GM23248 (cell line): ENCODE data around the gene EXOSC5. TPM values are rescaled to one million over a fixed set of nuclear protein-coding genes. Genes with fewer than 3 reads are reported as not detected.
"Not testable (repeated sequence)": the region's sequence is repeated elsewhere in the genome, so short reads cannot be mapped to it uniquely, and the experiment has no call there.

Experiments used
- DNase-seq: peaks from one replicate; pipeline ENCODE4 v3.0.0-alpha.2; 2015
- H2AFZ ChIP-seq: fragments of 200-600 bp; sonication (generic); 2 replicates; pipeline ENCODE4 v1.6.1; 2016; ENCODE audit warnings: antibody characterized with exemption
- H3F3A ChIP-seq: fragments of 200-600 bp; sonication (generic); 2 replicates; pipeline ENCODE4 v1.6.1; 2016; ENCODE audit warnings: mild to moderate bottlenecking, antibody characterized with exemption, mixed run types; ENCODE audit not compliant: insufficient read depth
- H3K27ac ChIP-seq: fragments of 200-600 bp; sonication (generic); 2 replicates; pipeline ENCODE4 v1.5.1; 2016; ENCODE audit warnings: mild to moderate bottlenecking
- H3K27me3 ChIP-seq: fragments of 200-600 bp; sonication (generic); replicated peaks from 2 replicates; pipeline ENCODE4 v1.6.1; 2016; ENCODE audit warnings: mild to moderate bottlenecking; ENCODE audit not compliant: insufficient read depth
- H3K36me3 ChIP-seq: fragments of 200-600 bp; sonication (generic); 2 replicates; pipeline ENCODE4 v1.6.1; 2016; ENCODE audit warnings: low read depth, mild to moderate bottlenecking
- H3K4me1 ChIP-seq: fragments of 200-600 bp; sonication (generic); 2 replicates; pipeline ENCODE4 v1.6.1; 2016; ENCODE audit warnings: mild to moderate bottlenecking; ENCODE audit not compliant: insufficient read depth
- H3K4me2 ChIP-seq: fragments of 200-600 bp; sonication (generic); one replicate; pipeline ENCODE4 v1.6.1; 2016; ENCODE audit warnings: mild to moderate bottlenecking; ENCODE audit not compliant: unreplicated experiment
- H3K4me3 ChIP-seq: fragments of 200-600 bp; sonication (generic); 2 replicates; pipeline ENCODE4 v1.5.1; 2016; ENCODE audit warnings: mild to moderate bottlenecking
- H3K79me2 ChIP-seq: fragments of 200-600 bp; sonication (generic); 2 replicates; pipeline ENCODE4 v1.6.1; 2016; ENCODE audit warnings: mild to moderate bottlenecking; ENCODE audit not compliant: insufficient read depth
- H3K9ac ChIP-seq: fragments of 200-600 bp; sonication (generic); 2 replicates; pipeline ENCODE4 v1.6.1; 2016; ENCODE audit warnings: mild to moderate bottlenecking
- H3K9me2 ChIP-seq: fragments of 200-600 bp; sonication (generic); 2 replicates; pipeline ENCODE4 v1.6.1; 2016; ENCODE audit warnings: mixed run types, mild to moderate bottlenecking, moderate library complexity; ENCODE audit not compliant: insufficient read depth
- H3K9me3 ChIP-seq: fragments of 200-600 bp; sonication (generic); one replicate; pipeline ENCODE4 v1.6.1; 2017; ENCODE audit warnings: low read depth
- H4K20me1 ChIP-seq: fragments of 200-600 bp; sonication (generic); 2 replicates; pipeline ENCODE4 v1.6.0; 2016; ENCODE audit not compliant: insufficient read depth
- EZH2 ChIP-seq: fragments of 200-600 bp; sonication (generic); IDR thresholded peaks from 2 replicates; pipeline ENCODE4 v1.6.1; 2018; ENCODE audit warnings: antibody characterized with exemption, mild to moderate bottlenecking; ENCODE audit not compliant: insufficient read depth, poor library complexity, severe bottlenecking
- EZH2phosphoT487 ChIP-seq: fragments of 200-600 bp; sonication (generic); IDR thresholded peaks from 2 replicates; pipeline ENCODE4 v1.6.1; 2018; ENCODE audit warnings: antibody characterized with exemption, moderate library complexity, mild to moderate bottlenecking, low read depth; ENCODE audit not compliant: insufficient read depth
- WGBS, 2 experiments: methylation state at CpG; one replicate each; pipeline ENCODE4 v1.1.6; 2015 to 2017; ENCODE audit warnings: low lambda C conversion rate in 2 of 2, low coverage in 1 of 2; ENCODE audit errors: missing lambda C conversion rate in 2 of 2; 5-methylcytosine and 5-hydroxymethylcytosine counted together
- in situ Hi-C: fragments of 300-500 bp; cut with MboI; formaldehyde crosslinking; loops from 2 replicates; pipeline ENCODE4 v1.15.0; 2020
- polyA plus RNA-seq: library from polyadenylated mRNA; unstranded; fragments of >200 nt; fragmentation: Nextera tagmentation; extraction: Ambion mirVana; gene quantifications from 2 replicates; pipeline ENCODE4 v1.2.1, GENCODE V29; 2016
- total RNA-seq: library from RNA; depleted of rRNA; stranded (reverse); fragments of >200 nt; shearing (Covaris generic); gene quantifications from 2 replicates; pipeline ENCODE4 v1.2.3, GENCODE V29; 2014

Gene EXOSC5
- total and polyA plus RNA-seq, 2 experiments from 2014 or later, result 21.4 to 26.4 TPM

- Histone ChIP-seq H3K27ac (no peak overlapping the region), H3K9me3 (no peaks in the 10 kb centered on the region), H3K36me3 (no peaks in the 10 kb centered on the region), H2AFZ (no peak overlapping the region), H3K4me1 (0 out of 2 replicates have a peak, but pooled peaks cover 6% of the 10 kb centered on the region), H3K4me2 (no peak overlapping the region), H3F3A (no peaks in the 10 kb centered on the region), H3K79me2 (0 out of 2 replicates have a peak, but pooled peaks cover 4% of the 10 kb centered on the region), H3K9ac (no peak overlapping the region), H3K9me2 (no peaks in the 10 kb centered on the region), H3K4me3 (no peak overlapping the region), H3K27me3 (no peaks in the 10 kb centered on the region), H4K20me1 (no peaks in the 10 kb centered on the region)
- TF ChIP-seq EZH2phosphoT487, result no peak
- no peak for TF ChIP-seq EZH2
- 55 to 59% methylated on average over 9 of the region's 9 CpGs for WGBS, 2 experiments
- in situ Hi-C loops, result no loop called here
- no peak for DNase-seq
Measured at GRCh38 chr19:41411100-41411967, 14.2 kb upstream of the EXOSC5 start.

GRCh38 chr19:41410336-41411054, 13.3 kb upstream of the EXOSC5 start:
- WGBS, 2 experiments, result 88 to 94% methylated on average over 15 to 23 of the region's 23 CpGs
- Histone ChIP-seq H2AFZ (no peak overlapping the region), H3K4me2 (no peak overlapping the region), H4K20me1 (no peaks in the 10 kb centered on the region), H3K79me2 (0 out of 2 replicates have a peak, but pooled peaks cover 4% of the 10 kb centered on the region), H3K27me3 (no peaks in the 10 kb centered on the region), H3K4me1 (0 out of 2 replicates have a peak, but pooled peaks cover 6% of the 10 kb centered on the region), H3K27ac (no peak overlapping the region), H3K4me3 (no peak overlapping the region), H3K9me2 (no peaks in the 10 kb centered on the region), H3K36me3 (no peaks in the 10 kb centered on the region), H3K9me3 (no peaks in the 10 kb centered on the region), H3F3A (no peaks in the 10 kb centered on the region), H3K9ac (no peak overlapping the region)
- DNase-seq, result no peak
- TF ChIP-seq EZH2, result no peak
- TF ChIP-seq EZH2phosphoT487, result no peak
- in situ Hi-C loops, result no loop called here

- DNase-seq, result peak; percentile 32
- in situ Hi-C loops, result no loop called here
- TF ChIP-seq EZH2phosphoT487, result no peak
- TF ChIP-seq EZH2, result no peak
Measured at GRCh38 chr19:41409288-41409687, 12.1 kb upstream of the EXOSC5 start.

GRCh38 chr19:41408846-41409245, 11.7 kb upstream of the EXOSC5 start:
- H3K4me1 ChIP-seq, in situ Hi-C loops, H2AFZ ChIP-seq, H4K20me1 ChIP-seq, H3F3A ChIP-seq, H3K27me3 ChIP-seq, H3K9ac ChIP-seq, DNase-seq, H3K27ac ChIP-seq, H3K4me2 ChIP-seq, H3K36me3 ChIP-seq, H3K4me3 ChIP-seq, H3K79me2 ChIP-seq, H3K9me2 ChIP-seq, H3K9me3 ChIP-seq: not testable (repeated sequence)
- WGBS, 2 experiments, result 97 to 100% methylated on average over 5 of the region's 5 CpGs

More at GRCh38 chr19:41409288-41409687, 12.1 kb upstream of the EXOSC5 start:
- no peaks in the 10 kb centered on the region for H3K27me3 ChIP-seq
- no peak overlapping the region for H3K4me2 ChIP-seq
- 0 out of 2 replicates have a peak, but pooled peaks cover 6% of the 10 kb centered on the region for H3K4me1 ChIP-seq
- no peak overlapping the region for H3K27ac ChIP-seq
- no peaks in the 10 kb centered on the region for H4K20me1 ChIP-seq
- H3F3A ChIP-seq, result no peaks in the 10 kb centered on the region
- H3K9me2 ChIP-seq, result no peaks in the 10 kb centered on the region
- no peaks in the 10 kb centered on the region for H3K9me3 ChIP-seq
- H3K4me3 ChIP-seq, result no peak overlapping the region
- WGBS, 2 experiments, result 73 to 75% methylated on average over 4 of the region's 4 CpGs
- no peak overlapping the region for H3K9ac ChIP-seq
- H3K79me2 ChIP-seq, result 0 out of 2 replicates have a peak, but pooled peaks cover 4% of the 10 kb centered on the region
- no peaks in the 10 kb centered on the region for H3K36me3 ChIP-seq
- H2AFZ ChIP-seq, result no peak overlapping the region
